GM19240 (cell line): Measurements from ENCODE around the gene STK33.

Experiments
- DNase-seq: peaks from one replicate; pipeline ENCODE4 v3.0.0; 2011; ENCODE audit warnings: low spot score; ENCODE audit not compliant: insufficient read length

The STK33 gene

GRCh38 chr11:8426076-8426475, 168.0 kb downstream of the STK33 start:
- DNase-seq = no peak

GRCh38 chr11:8415195-8415594, 178.8 kb downstream of the STK33 start:
- no peak for DNase-seq

- no peak for DNase-seq
These were observed 185.7 kb downstream of the STK33 start for GRCh38 chr11:8408151-8408941.

GRCh38 chr11:8403310-8403709, 190.7 kb downstream of the STK33 start:
- no peak for DNase-seq

- no peak for DNase-seq
These were observed 201.1 kb downstream of the STK33 start for GRCh38 chr11:8392886-8393285.

GRCh38 chr11:8392166-8392565, 201.9 kb downstream of the STK33 start:
- DNase-seq = no peak

GRCh38 chr11:8390851-8391612, 203.0 kb downstream of the STK33 start:
- no peak for DNase-seq

GRCh38 chr11:8389029-8389996, 204.7 kb downstream of the STK33 start:
- DNase-seq = no peak

GRCh38 chr11:8387693-8388092, 206.3 kb downstream of the STK33 start:
- DNase-seq = no peak

GRCh38 chr11:8387141-8387540, 206.9 kb downstream of the STK33 start:
- DNase-seq = no peak

GRCh38 chr11:8386134-8386864, 207.7 kb downstream of the STK33 start:
- DNase-seq = no peak

GRCh38 chr11:8384199-8384821, 209.7 kb downstream of the STK33 start:
- no peak for DNase-seq

GRCh38 chr11:8383627-8384026, 210.4 kb downstream of the STK33 start:
- no peak for DNase-seq

GRCh38 chr11:8383227-8383626, 210.8 kb downstream of the STK33 start:
- DNase-seq = no peak

- DNase-seq = no peak
These were observed 211.5 kb downstream of the STK33 start for GRCh38 chr11:8382436-8383053.

- DNase-seq = no peak
These were observed 212.1 kb downstream of the STK33 start for GRCh38 chr11:8381871-8382396.

- no peak for DNase-seq
These were observed 212.7 kb downstream of the STK33 start for GRCh38 chr11:8381343-8381742.

GRCh38 chr11:8375932-8376331, 218.1 kb downstream of the STK33 start:
- DNase-seq = no peak

- no peak for DNase-seq
These were observed 218.6 kb downstream of the STK33 start for GRCh38 chr11:8375460-8375859.

- DNase-seq = no peak
These were observed 219.3 kb downstream of the STK33 start for GRCh38 chr11:8374716-8375115.
